Measurements from ENCODE around the gene WDFY3.
A peak's percentile ranks its signal among the peaks of the same experiment; 100 is the strongest.

The WDFY3 gene

DNA sequence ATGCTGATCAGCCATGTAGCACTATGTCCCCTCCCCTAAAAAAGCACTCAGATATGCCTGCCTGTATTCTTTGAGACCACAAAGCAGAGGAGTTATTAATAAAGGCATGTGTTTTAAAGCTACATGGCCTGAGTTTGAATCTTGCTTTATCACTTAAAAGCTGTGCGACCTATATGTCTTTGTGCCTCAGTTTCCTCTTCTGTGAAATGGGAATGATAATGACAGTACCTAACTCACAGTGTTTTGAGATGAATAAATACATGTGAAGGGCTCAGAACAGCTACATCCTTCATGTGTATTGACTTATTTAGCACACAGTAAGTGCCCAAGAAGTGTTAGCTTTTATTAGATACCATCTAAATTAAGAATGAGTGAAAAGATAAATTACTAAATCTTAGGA, 180.0 kb downstream of the WDFY3 start:
- DNase-seq = no peak

DNA sequence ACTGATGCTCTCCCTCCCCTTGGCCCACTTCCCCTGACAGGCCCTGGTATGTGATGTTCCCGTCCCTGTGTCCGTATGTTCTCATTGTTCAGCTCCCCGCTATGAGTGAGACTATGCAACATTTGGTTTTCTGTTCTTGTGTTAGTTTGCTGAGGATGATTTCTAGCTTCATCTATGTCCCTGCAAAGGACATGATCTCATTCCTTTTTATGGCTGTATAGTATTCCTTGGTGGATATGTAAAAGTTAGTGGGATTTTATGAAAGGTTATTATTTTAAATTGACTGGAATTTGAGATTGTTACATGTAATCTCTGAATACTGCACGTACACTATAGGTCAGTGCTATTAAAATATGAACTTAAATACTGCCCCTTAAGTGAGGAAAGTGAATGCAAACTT, 184.0 kb downstream of the WDFY3 start:
- no peak for DNase-seq

- no peak for DNase-seq
Observed at GRCh38 chr4:84780719-84781118, 185.8 kb downstream of the WDFY3 start.

- no peak for DNase-seq
Observed at GRCh38 chr4:84778041-84778440, 188.4 kb downstream of the WDFY3 start.

DNA sequence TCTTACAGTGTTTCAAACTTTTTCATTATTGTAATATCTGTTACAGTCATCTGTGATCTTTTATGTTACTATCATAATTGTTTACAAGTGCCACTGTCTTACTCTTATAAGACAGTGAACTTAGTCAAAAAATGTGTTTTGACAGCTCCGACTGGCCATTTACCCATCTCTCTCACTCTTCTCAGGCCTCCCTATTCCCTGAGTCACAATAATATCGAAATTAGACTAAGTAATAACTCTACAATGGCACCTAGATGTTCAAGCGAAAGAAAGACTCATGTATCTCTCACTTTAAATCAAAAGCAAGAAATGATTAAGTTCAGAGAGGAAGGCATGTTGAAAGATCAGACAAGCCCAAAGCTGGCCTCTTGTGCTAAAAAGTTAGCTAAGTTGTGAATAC, 199.3 kb downstream of the WDFY3 start:
- DNase-seq = no peak

- no peak for DNase-seq
Observed at GRCh38 chr4:84753321-84753972, 213.0 kb downstream of the WDFY3 start.

- DNase-seq = no peak
Observed at GRCh38 chr4:84751707-84752106, 214.8 kb downstream of the WDFY3 start.

GRCh38 chr4:84750960-84751283, 215.6 kb downstream of the WDFY3 start:
- DNase-seq = no peak

- DNase-seq = peak; percentile 49
Observed at GRCh38 chr4:84750260-84750959, 216.1 kb downstream of the WDFY3 start.

GRCh38 chr4:84740057-84740456, 226.4 kb downstream of the WDFY3 start:
- DNase-seq = no peak

GRCh38 chr4:84738622-84739021, 227.9 kb downstream of the WDFY3 start:
- no peak for DNase-seq

- DNase-seq = no peak
Observed at GRCh38 chr4:84737656-84738055, 228.8 kb downstream of the WDFY3 start.

DNA sequence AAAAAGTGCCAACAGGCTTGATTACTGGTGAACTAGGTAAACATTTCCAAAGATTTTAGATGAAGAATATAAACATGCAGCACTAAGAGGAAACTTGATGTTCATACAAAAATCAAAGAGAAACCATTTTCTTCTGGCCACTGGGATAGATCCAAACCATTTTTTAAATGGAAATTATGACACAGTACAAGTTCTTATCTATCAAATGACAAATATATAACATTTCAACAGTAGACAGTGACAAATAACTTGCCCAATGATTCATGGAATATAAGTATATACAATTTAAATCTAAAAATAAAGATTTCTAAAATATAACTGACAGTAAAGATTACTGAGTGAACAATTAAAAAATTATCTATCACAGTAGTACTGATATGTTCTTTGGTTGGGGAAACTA, 232.5 kb downstream of the WDFY3 start:
- DNase-seq = no peak

DNA sequence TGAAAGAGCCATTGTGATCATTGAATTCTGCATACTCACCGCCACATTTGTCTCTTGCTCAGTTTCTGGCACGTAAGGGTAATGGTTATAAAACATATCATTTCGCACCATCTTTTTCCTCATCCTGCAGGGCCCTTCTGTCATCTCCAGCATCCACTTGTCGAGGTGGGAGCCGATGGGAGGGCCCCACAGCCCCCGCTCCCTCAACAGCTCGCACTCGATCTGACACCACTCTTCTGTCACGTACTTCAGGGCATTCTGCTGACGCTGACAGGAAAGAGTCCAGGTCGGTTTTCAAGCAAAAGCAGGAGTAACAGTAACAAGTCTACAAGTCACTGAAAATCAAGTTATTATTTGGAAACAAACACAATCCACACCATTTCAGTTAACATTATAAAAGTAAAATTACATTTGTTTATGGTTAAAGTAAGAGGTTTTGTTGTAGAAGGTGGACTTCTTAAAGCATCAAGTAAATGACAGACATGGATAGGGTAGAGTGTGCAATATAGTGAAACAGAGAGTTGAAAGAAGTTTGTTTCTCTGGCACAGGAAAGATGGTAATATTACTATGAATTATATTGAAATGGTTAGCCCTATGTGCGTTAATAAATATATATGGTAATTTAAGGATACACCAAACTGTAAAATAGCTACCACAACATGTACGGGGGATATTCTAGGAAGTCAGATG, 233.0 kb downstream of the WDFY3 start:
- no peak for DNase-seq

GRCh38 chr4:84730375-84730774, 236.1 kb downstream of the WDFY3 start:
- no peak for DNase-seq

DNA sequence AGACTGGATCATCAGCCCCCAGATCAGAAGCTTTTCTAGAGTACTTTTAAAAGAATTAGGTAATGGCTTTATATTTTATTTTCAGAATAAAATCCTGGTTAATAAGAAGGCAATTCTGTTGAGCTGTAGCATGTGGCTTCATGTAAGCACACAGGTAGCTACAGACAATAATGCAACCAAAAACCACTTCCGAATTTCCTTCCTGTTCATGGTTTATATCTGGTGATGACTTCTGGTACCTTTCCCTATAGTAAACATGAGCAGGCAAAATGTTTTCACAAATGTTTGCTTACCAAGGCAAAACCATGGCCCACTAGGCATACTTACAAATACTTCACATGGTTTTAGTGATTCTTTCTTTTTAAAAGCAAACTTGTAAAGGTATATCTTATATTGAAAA, 239.0 kb downstream of the WDFY3 start:
- DNase-seq = no peak

GRCh38 chr4:84726356-84726755, 240.1 kb downstream of the WDFY3 start:
- peak; percentile 29 for DNase-seq

DNA sequence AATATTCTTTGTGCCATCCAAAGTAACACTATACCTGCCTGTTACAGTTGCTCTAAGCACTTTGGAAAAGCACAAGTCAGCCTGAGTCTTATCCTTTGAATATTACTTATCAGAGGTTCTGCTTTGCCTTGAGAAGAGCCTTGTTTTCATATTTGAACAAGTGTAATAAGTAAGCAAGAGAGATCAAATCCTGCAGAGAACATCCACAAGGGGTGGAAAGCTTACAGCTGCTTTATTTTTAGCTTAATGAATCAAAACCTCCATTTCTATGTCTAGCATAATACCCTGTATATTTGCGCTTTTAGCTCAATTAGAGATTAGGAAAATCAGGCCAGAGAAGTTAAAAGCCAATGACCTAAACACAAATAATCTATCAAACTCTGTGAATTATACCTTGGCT, 243.8 kb downstream of the WDFY3 start:
- DNase-seq = no peak

DNA sequence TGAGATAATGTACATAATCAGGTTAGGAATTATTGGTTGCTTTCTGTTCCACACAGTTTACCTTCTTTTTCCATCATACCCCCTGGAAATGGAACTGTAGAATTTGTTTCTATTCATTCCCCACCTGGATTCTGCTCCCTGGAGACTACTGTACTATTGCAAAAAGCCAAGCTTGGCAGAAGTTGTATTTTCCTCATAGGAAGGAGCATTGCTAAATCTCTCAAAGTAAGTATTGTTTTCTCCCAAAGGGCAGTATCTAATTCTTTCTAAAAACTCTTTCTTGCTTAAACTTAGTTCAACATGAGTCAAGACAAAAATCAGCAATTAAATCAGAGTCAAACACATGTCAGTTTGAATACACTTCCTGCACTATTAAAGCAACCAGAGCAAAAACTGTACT, 247.4 kb downstream of the WDFY3 start:
- no peak for DNase-seq

- no peak for DNase-seq
Observed at GRCh38 chr4:84718699-84719098, 247.8 kb downstream of the WDFY3 start.

DNA sequence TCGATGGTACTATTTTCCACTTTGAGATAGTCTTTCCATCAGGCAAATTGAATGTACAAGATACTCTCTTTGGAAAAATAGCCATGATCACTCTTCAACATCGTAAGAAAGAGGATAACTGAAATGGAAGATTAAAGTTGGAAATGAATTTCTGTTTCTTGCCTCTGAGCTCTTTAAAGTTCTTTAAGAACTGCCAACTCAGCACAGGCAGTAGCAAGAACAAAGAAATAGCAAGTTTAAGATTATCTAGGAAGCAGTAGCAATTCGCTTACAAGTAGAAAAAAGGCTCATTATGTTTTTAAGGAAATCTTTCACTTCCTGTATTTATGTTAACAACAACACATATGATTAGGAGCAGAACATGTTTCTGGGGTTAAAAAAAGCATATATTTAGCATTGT, 255.9 kb downstream of the WDFY3 start:
- no peak for DNase-seq

DNA sequence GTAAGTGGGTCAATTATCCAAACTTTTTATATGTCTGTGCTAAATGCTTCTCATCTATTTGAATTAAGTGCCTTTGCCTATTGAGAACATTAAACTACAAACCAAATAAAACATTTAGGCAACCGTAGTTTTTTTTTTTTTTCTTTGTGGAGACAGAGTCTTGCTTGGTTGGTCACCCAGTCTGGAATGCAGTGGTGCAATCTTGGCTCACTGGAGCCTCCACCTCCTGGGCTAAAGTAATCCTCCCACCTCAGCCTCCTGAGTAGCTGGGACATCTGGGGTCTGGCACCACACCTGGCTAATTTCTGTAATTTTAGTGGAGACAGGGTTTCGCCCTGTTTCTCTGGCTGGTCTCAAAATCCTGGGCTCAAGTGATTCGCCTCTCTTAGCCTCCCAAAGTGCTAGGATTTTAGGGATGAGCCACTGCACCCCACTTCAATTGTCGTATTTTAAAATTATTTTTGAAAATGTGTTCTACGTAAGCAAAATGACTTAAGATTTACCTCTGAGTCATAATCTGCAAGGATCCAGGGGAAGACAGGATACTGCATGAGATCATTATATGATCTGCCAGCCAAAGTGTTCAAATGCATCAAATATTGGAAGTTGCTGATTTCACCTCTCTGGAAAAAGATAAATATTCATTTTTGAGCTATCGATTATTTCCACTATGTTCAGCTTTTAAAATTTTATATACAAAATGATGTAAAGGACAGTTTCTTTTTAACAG, 257.9 kb downstream of the WDFY3 start:
- peak; percentile 15 for DNase-seq

DNA sequence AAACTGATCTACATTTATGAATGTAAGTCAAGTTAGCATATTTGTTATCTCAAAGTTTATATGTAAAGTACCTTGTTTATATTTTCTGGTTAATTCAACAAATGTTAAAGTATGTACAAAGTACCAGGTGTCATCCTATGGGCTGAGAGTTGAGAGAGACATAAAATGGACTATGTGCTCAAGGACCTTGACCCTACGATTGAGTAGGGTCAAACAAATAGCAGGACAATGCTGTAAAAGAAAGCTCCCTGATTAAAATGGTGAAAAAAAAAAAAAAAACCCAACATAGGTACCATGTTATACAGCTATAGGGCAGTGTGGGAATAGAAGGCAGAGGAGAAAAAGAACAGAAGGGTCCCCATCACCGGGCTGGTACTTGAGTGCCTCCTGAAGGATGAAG, 260.2 kb downstream of the WDFY3 start:
- DNase-seq = no peak
